WTC11 (cell line): ENCODE data around the gene TMEM221. TPM values are rescaled to one million over a fixed set of nuclear protein-coding genes. Genes with fewer than 3 reads are reported as not detected.

ENCODE experiments used
- CREB1 ChIP-seq: sonication (generic); formaldehyde crosslinking; IDR thresholded peaks from 2 replicates; pipeline ENCODE4 v1.8.0; 2023; ENCODE audit warnings: mild to moderate bottlenecking, missing genetic modification reagents
- CTCF ChIP-seq: fragments of 200-600 bp; IDR thresholded peaks from 2 replicates; pipeline ENCODE4 v1.8.0; 2022; ENCODE audit warnings: antibody characterized with exemption
- HMGXB4 ChIP-seq: sonication (generic); formaldehyde crosslinking; IDR thresholded peaks from 2 replicates; pipeline ENCODE4 v1.8.1; 2023; ENCODE audit warnings: mild to moderate bottlenecking, moderate library complexity, missing genetic modification reagents
- IRF2 ChIP-seq: sonication (generic); formaldehyde crosslinking; IDR thresholded peaks from 2 replicates; pipeline ENCODE4 v1.8.0; 2022; ENCODE audit warnings: low read depth, missing genetic modification reagents, borderline replicate concordance
- KAT7 ChIP-seq: sonication (generic); formaldehyde crosslinking; IDR thresholded peaks from 2 replicates; pipeline ENCODE4 v1.8.1; 2023; ENCODE audit warnings: missing genetic modification reagents, mild to moderate bottlenecking, borderline replicate concordance
- PREB ChIP-seq: sonication (generic); formaldehyde crosslinking; IDR thresholded peaks from 2 replicates; pipeline ENCODE4 v1.8.1; 2022; ENCODE audit warnings: mild to moderate bottlenecking, missing genetic modification reagents, moderate library complexity, borderline replicate concordance
- RELA ChIP-seq: sonication (generic); formaldehyde crosslinking; IDR thresholded peaks from 2 replicates; pipeline ENCODE4 v1.8.1; 2022; ENCODE audit warnings: missing genetic modification reagents, mild to moderate bottlenecking, borderline replicate concordance
- SMAD4 ChIP-seq: sonication (generic); formaldehyde crosslinking; IDR thresholded peaks from 2 replicates; pipeline ENCODE4 v1.8.0; 2022; ENCODE audit warnings: mild to moderate bottlenecking, missing genetic modification reagents
- TCF7 ChIP-seq: sonication (generic); formaldehyde crosslinking; IDR thresholded peaks from 2 replicates; pipeline ENCODE4 v1.8.0; 2022; ENCODE audit warnings: mild to moderate bottlenecking, low read depth, missing genetic modification reagents, moderate library complexity
- TEAD4 ChIP-seq: sonication (generic); formaldehyde crosslinking; IDR thresholded peaks from 2 replicates; pipeline ENCODE4 v1.8.0; 2022; ENCODE audit warnings: mild to moderate bottlenecking, missing genetic modification reagents
- TP53 ChIP-seq: sonication (generic); formaldehyde crosslinking; IDR thresholded peaks from 2 replicates; pipeline ENCODE4 v1.8.1; 2023; ENCODE audit warnings: mild to moderate bottlenecking, missing genetic modification reagents
- ZMAT4 ChIP-seq: fragments of 250-450 bp; sonication (Bioruptor Pico); IDR thresholded peaks from 2 replicates; pipeline ENCODE4 v1.9.0; 2021; ENCODE audit warnings: mild to moderate bottlenecking
- ZNF219 ChIP-seq: sonication (generic); formaldehyde crosslinking; IDR thresholded peaks from 2 replicates; pipeline ENCODE4 v1.8.0; 2023; ENCODE audit warnings: missing genetic modification reagents, mild to moderate bottlenecking, borderline replicate concordance
- ZNF232 ChIP-seq: sonication (generic); formaldehyde crosslinking; IDR thresholded peaks from 2 replicates; pipeline ENCODE4 v1.8.0; 2022; ENCODE audit warnings: mild to moderate bottlenecking, missing genetic modification reagents
- ZNF396 ChIP-seq: fragments of 250-450 bp; sonication (Bioruptor Pico); IDR thresholded peaks from 2 replicates; pipeline ENCODE4 v1.8.0; 2021; ENCODE audit warnings: mild to moderate bottlenecking, moderate library complexity, borderline replicate concordance
- ZNF416 ChIP-seq: fragments of 250-450 bp; sonication (Bioruptor Pico); IDR thresholded peaks from 2 replicates; pipeline ENCODE4 v1.9.0; 2021; ENCODE audit warnings: mild to moderate bottlenecking, inconsistent platforms
- ZNF423 ChIP-seq: fragments of 250-450 bp; sonication (Bioruptor Pico); IDR thresholded peaks from 2 replicates; pipeline ENCODE4 v2.1.2; 2022; ENCODE audit warnings: mild to moderate bottlenecking, moderate library complexity
- total RNA-seq: library from RNA; stranded (reverse); gene quantifications from 3 replicates; pipeline ENCODE4 v1.2.3, GENCODE V29; 2021
- TF ChIP-seq, protein P1 (sequence below): sonication (generic); formaldehyde crosslinking; IDR thresholded peaks from 2 replicates; pipeline ENCODE4 v1.8.0; 2022; ENCODE audit warnings: mild to moderate bottlenecking, missing genetic modification reagents
- TF ChIP-seq, protein P2 (sequence below): sonication (generic); formaldehyde crosslinking; IDR thresholded peaks from 2 replicates; pipeline ENCODE4 v1.8.1; 2023; ENCODE audit warnings: mild to moderate bottlenecking, missing genetic modification reagents, moderate library complexity
- TF ChIP-seq, protein P3 (sequence below): sonication (generic); formaldehyde crosslinking; IDR thresholded peaks from 2 replicates; pipeline ENCODE4 v1.8.1; 2022; ENCODE audit warnings: mild to moderate bottlenecking, moderate library complexity, missing genetic modification reagents
- TF ChIP-seq, protein P4 (sequence below): fragments of 250-450 bp; sonication (Bioruptor Pico); conservative IDR thresholded peaks from 2 replicates; pipeline ENCODE4 v1.9.0; 2021; ENCODE audit warnings: mild to moderate bottlenecking

TMEM221 gene
- total RNA-seq, 1 experiment from 2014 or later, result 1.2 TPM

DNA sequence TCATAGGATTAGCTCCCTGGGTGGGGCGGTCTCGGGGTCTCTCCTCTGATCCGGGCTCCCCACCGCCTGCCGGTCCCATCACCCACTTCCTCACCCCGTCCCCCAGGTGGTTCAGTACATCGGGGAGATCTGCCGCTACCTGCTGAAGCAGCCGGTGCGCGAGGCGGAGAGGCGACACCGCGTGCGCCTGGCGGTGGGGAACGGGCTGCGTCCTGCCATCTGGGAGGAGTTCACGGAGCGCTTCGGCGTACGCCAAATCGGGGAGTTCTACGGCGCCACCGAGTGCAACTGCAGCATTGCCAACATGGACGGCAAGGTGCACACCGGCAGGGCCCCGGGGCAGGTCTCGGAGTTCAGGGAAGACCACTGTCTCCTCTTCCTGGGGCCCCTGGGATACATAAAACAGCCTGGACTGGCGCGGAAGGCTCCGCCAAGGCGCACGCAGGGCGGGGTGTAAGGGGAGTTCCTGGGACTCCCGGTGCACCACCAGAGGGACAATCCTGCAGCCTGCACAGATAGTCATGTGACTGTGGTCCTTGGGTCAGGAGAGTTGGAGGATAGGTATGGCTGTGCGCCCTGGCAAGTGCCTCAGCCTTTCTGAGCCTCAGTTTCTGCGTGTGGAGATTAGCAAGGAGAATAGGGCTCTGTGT, 48.8 kb upstream of the TMEM221 start (continued):
- TF ChIP-seq, protein P1, sequence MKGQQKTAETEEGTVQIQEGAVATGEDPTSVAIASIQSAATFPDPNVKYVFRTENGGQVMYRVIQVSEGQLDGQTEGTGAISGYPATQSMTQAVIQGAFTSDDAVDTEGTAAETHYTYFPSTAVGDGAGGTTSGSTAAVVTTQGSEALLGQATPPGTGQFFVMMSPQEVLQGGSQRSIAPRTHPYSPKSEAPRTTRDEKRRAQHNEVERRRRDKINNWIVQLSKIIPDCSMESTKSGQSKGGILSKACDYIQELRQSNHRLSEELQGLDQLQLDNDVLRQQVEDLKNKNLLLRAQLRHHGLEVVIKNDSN (CRISPR knock-in tag), result peak; percentile 77
- TF ChIP-seq CTCF (no peak), KAT7 (CRISPR knock-in tag) (no peak), CREB1 (0 out of 2 replicates have a peak, but pooled peaks have one; percentile 21), TCF7 (CRISPR knock-in tag) (no peak), PREB (CRISPR knock-in tag) (no peak), TEAD4 (CRISPR knock-in tag) (no peak), HMGXB4 (no peak), ZMAT4 (CRISPR knock-in tag) (no peak), TP53 (CRISPR knock-in tag) (no peak), SMAD4 (CRISPR knock-in tag) (no peak), RELA (CRISPR knock-in tag) (0 out of 2 replicates have a peak, but pooled peaks have one; percentile 76), IRF2 (CRISPR knock-in tag) (no peak), ZNF232 (CRISPR knock-in tag) (no peak), ZNF416 (CRISPR knock-in tag) (no peak), ZNF396 (CRISPR knock-in tag) (no peak), ZNF219 (CRISPR knock-in tag) (no peak), ZNF423 (CRISPR knock-in tag) (no peak)
- TF ChIP-seq, protein P2, sequence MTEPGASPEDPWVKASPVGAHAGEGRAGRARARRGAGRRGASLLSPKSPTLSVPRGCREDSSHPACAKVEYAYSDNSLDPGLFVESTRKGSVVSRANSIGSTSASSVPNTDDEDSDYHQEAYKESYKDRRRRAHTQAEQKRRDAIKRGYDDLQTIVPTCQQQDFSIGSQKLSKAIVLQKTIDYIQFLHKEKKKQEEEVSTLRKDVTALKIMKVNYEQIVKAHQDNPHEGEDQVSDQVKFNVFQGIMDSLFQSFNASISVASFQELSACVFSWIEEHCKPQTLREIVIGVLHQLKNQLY (CRISPR knock-in tag), result no peak
- TF ChIP-seq, protein P3, sequence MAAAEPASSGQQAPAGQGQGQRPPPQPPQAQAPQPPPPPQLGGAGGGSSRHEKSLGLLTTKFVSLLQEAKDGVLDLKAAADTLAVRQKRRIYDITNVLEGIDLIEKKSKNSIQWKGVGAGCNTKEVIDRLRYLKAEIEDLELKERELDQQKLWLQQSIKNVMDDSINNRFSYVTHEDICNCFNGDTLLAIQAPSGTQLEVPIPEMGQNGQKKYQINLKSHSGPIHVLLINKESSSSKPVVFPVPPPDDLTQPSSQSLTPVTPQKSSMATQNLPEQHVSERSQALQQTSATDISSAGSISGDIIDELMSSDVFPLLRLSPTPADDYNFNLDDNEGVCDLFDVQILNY (CRISPR knock-in tag), result 0 out of 2 replicates have a peak, but pooled peaks have one; percentile 33
- TF ChIP-seq, protein P4, sequence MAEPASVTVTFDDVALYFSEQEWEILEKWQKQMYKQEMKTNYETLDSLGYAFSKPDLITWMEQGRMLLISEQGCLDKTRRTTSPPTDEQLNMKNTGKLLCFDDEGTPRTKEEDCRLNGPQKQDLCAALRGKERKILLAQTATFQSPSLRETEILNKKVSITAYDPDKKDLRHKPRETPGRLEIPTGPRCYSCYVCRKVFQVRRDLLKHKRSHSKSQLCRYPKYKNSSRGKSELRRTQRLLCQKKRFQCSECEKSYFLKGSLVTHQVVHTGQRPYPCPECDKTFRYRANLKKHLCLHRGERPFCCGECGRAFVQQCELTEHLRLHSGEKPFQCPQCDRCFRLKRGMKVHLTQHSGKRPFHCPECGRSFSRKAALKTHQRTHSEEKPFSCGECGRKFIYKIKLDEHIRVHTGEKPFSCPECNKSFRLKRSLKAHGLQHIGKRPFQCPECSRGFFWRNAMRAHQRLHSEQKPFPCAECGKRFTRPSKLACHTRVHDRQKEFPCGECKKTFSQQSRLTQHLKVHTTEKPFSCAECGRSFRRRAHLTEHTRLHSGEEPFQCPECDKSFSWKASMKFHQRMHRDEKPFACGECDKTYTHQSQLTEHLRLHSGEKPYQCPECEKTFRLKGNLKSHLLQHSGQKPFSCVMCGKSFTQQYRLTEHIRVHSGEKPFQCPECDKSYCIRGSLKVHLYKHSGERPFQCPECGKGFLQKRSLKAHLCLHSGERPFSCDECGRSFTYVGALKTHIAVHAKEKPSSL (CRISPR knock-in tag), result no peak
